Hematopoietic multipotent progenitor cell (in vitro differentiated cells): ENCODE results near the gene INO80. TPM values are rescaled to one million over a fixed set of nuclear protein-coding genes. Genes with fewer than 3 reads are reported as not detected.

Experiments used
- DNase-seq, 3 donors: peaks; one replicate each; pipeline ENCODE4 v3.0.0-alpha.2; 2011 to 2015; ENCODE audit warnings: low read depth in 2 of 3, low spot score in 2 of 3
- total RNA-seq: library from RNA; depleted of rRNA; stranded (reverse); fragments of >200 nt; gene quantifications from one replicate; pipeline ENCODE4 v1.2.3, GENCODE V29; 2012

The INO80 gene
- total RNA-seq, 1 donor = 18.0 TPM

GRCh38 chr15:41006479-41006878 lies 109.6 kb downstream of the INO80 start:
- no peak for DNase-seq

GRCh38 chr15:41004490-41004889 lies 111.6 kb downstream of the INO80 start:
- no peak for DNase-seq

- no peak for DNase-seq
Observed at GRCh38 chr15:41001524-41002214, 114.4 kb downstream of the INO80 start.

GRCh38 chr15:40999190-40999589 lies 116.9 kb downstream of the INO80 start:
- DNase-seq = no peak

GRCh38 chr15:40995656-40996055 lies 120.4 kb downstream of the INO80 start:
- no peak for DNase-seq

- no peak for DNase-seq
Observed at GRCh38 chr15:40992825-40993224, 123.3 kb downstream of the INO80 start.

- DNase-seq = no peak
Observed at GRCh38 chr15:40992241-40992741, 123.8 kb downstream of the INO80 start.

- DNase-seq = no peak
Observed at GRCh38 chr15:40991355-40991754, 124.7 kb downstream of the INO80 start.

GRCh38 chr15:40990789-40991188 lies 125.3 kb downstream of the INO80 start:
- DNase-seq = no peak

GRCh38 chr15:40990080-40990479 lies 126.0 kb downstream of the INO80 start:
- no peak for DNase-seq

GRCh38 chr15:40988156-40988555 lies 127.9 kb downstream of the INO80 start:
- DNase-seq = no peak

- no peak for DNase-seq
Observed at GRCh38 chr15:40986820-40987219, 129.3 kb downstream of the INO80 start.

GRCh38 chr15:40985541-40986330 lies 130.3 kb downstream of the INO80 start:
- no peak for DNase-seq

GRCh38 chr15:40984964-40985363 lies 131.1 kb downstream of the INO80 start:
- DNase-seq = no peak

- DNase-seq = no peak
Observed at GRCh38 chr15:40984406-40984805, 131.7 kb downstream of the INO80 start.

GRCh38 chr15:40982855-40983254 lies 133.2 kb downstream of the INO80 start:
- no peak for DNase-seq

- no peak for DNase-seq
Observed at GRCh38 chr15:40981186-40981585, 134.9 kb downstream of the INO80 start.

- DNase-seq = no peak
Observed at GRCh38 chr15:40978562-40978961, 137.5 kb downstream of the INO80 start.

GRCh38 chr15:40978141-40978540 lies 137.9 kb downstream of the INO80 start:
- no peak for DNase-seq

- DNase-seq = no peak
Observed at GRCh38 chr15:40976819-40977218, 139.3 kb downstream of the INO80 start.

- no peak for DNase-seq
Observed at GRCh38 chr15:40974879-40975278, 141.2 kb downstream of the INO80 start.

GRCh38 chr15:40969363-40969762 lies 146.7 kb downstream of the INO80 start:
- no peak for DNase-seq
